Sigmoid colon (tissue), 7 donors: Measurements from ENCODE around the gene EP300. TPM values are rescaled to one million over a fixed set of nuclear protein-coding genes. Genes with fewer than 3 reads are reported as not detected.

Experiments
- DNase-seq: peaks from one replicate; pipeline ENCODE4 v3.0.0-alpha.2; 2019
- H3K27ac ChIP-seq, 4 donors: fragments of 200-600 bp; sonication (generic); one replicate each; pipeline ENCODE4 v1.5.1; 2016 to 2019; ENCODE audit warnings: mild to moderate bottlenecking in 1 of 4
- H3K27me3 ChIP-seq, 3 donors: fragments of 200-600 bp; sonication (generic); one replicate each; pipeline ENCODE4 v1.5.1; 2019; ENCODE audit warnings: mild to moderate bottlenecking in 1 of 3
- H3K36me3 ChIP-seq, 4 donors: fragments of 200-600 bp; sonication (generic); one replicate each; pipeline ENCODE4 v1.5.1; 2016 to 2019
- H3K4me1 ChIP-seq, 4 donors: fragments of 200-600 bp; sonication (generic); one replicate each; pipeline ENCODE4 v1.5.1; 2017 to 2019
- H3K4me3 ChIP-seq, 4 donors: fragments of 200-600 bp; sonication (generic); one replicate each; pipeline ENCODE4 v1.5.1; 2017 to 2019; ENCODE audit warnings: mild to moderate bottlenecking in 2 of 4, moderate library complexity in 1 of 4
- H3K9me3 ChIP-seq, 4 donors: fragments of 200-600 bp in 3 of 4; sonication (generic) in 3 of 4; one replicate each; pipeline versions ENCODE4 v1.5.1 to v1.6.1; 2013 to 2019
- EP300 ChIP-seq, 4 donors: sonication (generic); formaldehyde crosslinking; IDR thresholded peaks; one replicate each; pipeline ENCODE4 v1.6.1; 2017; ENCODE audit warnings: antibody characterized with exemption in 4 of 4
- POLR2A ChIP-seq, 2 donors: fragments of 450-650 bp; IDR thresholded peaks; one replicate each; pipeline ENCODE4 v1.6.1; 2016; ENCODE audit warnings: antibody characterized with exemption in 2 of 2, mild to moderate bottlenecking in 2 of 2, moderate library complexity in 2 of 2
- POLR2AphosphoS5 ChIP-seq, 4 donors: sonication (generic); formaldehyde crosslinking; IDR thresholded peaks; one replicate each; pipeline ENCODE4 v1.6.1; 2017; ENCODE audit warnings: antibody characterized with exemption in 4 of 4
- WGBS, 2 donors: extraction: QIAGEN DNeasy Blood & Tissue Kit; methylation state at CpG; one replicate each; pipeline ENCODE4 v1.1.7; 2013; 5-methylcytosine and 5-hydroxymethylcytosine counted together
- intact Hi-C: fragments of 100-400 bp; cut with DNase I; formaldehyde crosslinking; loops from one replicate; pipeline ENCODE4 v1.15.1; 2023
- polyA plus RNA-seq, 3 donors: library from polyadenylated mRNA; stranded (reverse); fragments of 200-250 nt; gene quantifications; one replicate each; pipeline ENCODE4 v1.2.3, GENCODE V29; 2013
- total RNA-seq, 4 donors: library from RNA; depleted of rRNA; stranded (reverse); fragments of >200 nt; gene quantifications; one replicate each; pipeline ENCODE4 v1.1.0, GENCODE V29; 2016
- TF ChIP-seq, protein P1 (sequence below), 4 experiments: fragments of 450-650 bp in 3 of 4; fragments of 200-600 bp in 1 of 4; IDR thresholded peaks; one replicate each; pipeline ENCODE4 v1.5.1; 2016 to 2019; ENCODE audit warnings: antibody characterized with exemption in 4 of 4, mild to moderate bottlenecking in 3 of 4, moderate library complexity in 2 of 4
- donor health status: healthy with polysubstance abuse.
- donor health status: Bipolar disorder and iron deficiency.
- donor health status: healthy.

The EP300 gene
- total and polyA plus RNA-seq, 7 donors: 6.0 to 109 (median 59.6) TPM

DNA sequence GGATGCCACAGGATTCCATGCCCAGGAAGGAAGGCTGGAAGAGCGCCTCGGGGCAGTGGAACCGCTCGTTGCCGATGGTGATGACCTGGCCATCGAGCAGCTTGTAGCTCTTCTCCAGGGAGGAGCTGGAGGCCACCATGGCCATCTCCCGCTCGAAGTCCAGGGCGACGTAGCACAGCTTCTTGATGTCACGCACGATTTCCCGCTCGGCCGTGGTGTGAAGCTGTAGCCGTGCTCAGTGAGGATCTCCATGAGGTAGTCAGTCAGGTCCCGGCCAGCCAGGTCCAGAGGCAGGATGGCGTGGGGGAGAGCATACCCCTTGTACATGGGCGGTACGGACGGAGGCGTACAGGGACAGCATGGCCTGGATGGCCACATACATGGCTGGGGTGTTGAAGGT, 17.9 kb upstream of the EP300 start:
- H3K27me3 ChIP-seq: no peaks in the 10 kb centered on the region
- no peak overlapping the region for H3K4me3 ChIP-seq
- DNase-seq: no peak
- WGBS, 2 donors: 96 to 97% methylated on average over 22 of the region's 22 CpGs
- TF ChIP-seq EP300 (IDR thresholded peaks at IDR 0.05) (no peak), POLR2A (IDR thresholded peaks at IDR 0.05) (no peak), POLR2AphosphoS5 (IDR thresholded peaks at IDR 0.05) (no peak)
- TF ChIP-seq, protein P1, sequence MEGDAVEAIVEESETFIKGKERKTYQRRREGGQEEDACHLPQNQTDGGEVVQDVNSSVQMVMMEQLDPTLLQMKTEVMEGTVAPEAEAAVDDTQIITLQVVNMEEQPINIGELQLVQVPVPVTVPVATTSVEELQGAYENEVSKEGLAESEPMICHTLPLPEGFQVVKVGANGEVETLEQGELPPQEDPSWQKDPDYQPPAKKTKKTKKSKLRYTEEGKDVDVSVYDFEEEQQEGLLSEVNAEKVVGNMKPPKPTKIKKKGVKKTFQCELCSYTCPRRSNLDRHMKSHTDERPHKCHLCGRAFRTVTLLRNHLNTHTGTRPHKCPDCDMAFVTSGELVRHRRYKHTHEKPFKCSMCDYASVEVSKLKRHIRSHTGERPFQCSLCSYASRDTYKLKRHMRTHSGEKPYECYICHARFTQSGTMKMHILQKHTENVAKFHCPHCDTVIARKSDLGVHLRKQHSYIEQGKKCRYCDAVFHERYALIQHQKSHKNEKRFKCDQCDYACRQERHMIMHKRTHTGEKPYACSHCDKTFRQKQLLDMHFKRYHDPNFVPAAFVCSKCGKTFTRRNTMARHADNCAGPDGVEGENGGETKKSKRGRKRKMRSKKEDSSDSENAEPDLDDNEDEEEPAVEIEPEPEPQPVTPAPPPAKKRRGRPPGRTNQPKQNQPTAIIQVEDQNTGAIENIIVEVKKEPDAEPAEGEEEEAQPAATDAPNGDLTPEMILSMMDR (IDR thresholded peaks at IDR 0.05): no peak
- no peak overlapping the region for H3K27ac ChIP-seq
- intact Hi-C loops: no loop called here
- no peaks in the 10 kb centered on the region for H3K4me1 ChIP-seq
- no peaks in the 10 kb centered on the region for H3K9me3 ChIP-seq
- no peaks in the 10 kb centered on the region for H3K36me3 ChIP-seq

DNA sequence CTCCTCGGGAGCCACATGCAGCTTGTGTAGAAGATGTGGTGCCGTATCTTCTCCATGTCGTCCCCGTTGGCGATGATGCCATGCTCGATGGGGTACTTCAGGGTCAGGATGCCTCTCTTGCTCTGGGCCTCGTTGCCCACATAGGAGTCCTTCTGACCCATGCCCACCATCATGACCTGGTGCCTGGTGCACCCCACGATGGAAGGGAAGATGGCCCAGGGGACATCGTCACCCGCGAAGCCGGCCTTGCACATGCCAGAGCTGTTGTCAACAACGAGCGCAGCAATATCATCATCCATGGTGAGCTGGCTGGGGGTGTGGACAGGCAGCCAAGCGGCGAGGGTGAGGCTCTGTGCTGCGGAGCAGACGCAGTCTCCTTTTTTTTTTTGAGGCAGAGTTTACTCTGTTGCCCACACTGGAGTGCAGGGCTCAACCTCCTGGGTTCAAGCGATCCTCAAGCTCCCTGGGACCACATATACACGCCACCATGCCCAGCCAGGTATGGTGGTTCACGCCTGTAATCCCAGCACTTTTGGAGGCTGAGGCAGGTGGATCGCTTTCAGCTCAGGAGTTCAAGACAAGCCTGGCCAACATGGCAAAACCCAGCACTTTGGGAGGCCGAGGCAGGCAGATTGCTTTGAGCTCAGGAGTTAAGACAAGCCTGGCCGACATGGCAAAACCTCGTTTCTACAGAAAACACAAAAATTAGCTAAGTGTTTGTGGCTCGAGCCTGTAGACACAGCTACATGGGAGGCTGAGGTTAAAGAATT, 17.3 kb upstream of the EP300 start:
- no peak overlapping the region for H3K27ac ChIP-seq
- no peak for TF ChIP-seq POLR2A (IDR thresholded peaks at IDR 0.05)
- TF ChIP-seq, protein P1 (IDR thresholded peaks at IDR 0.05): no peak
- TF ChIP-seq POLR2AphosphoS5 (IDR thresholded peaks at IDR 0.05): no peak
- no peak for TF ChIP-seq EP300 (IDR thresholded peaks at IDR 0.05)
- no peaks in the 10 kb centered on the region for H3K36me3 ChIP-seq
- H3K4me1 ChIP-seq: no peaks in the 10 kb centered on the region
- intact Hi-C loops: no loop called here
- WGBS, 2 donors: 91 to 94% methylated on average over 26 of the region's 26 CpGs
- no peaks in the 10 kb centered on the region for H3K9me3 ChIP-seq
- no peak overlapping the region for H3K4me3 ChIP-seq
- DNase-seq: no peak
- H3K27me3 ChIP-seq: no peaks in the 10 kb centered on the region

DNA sequence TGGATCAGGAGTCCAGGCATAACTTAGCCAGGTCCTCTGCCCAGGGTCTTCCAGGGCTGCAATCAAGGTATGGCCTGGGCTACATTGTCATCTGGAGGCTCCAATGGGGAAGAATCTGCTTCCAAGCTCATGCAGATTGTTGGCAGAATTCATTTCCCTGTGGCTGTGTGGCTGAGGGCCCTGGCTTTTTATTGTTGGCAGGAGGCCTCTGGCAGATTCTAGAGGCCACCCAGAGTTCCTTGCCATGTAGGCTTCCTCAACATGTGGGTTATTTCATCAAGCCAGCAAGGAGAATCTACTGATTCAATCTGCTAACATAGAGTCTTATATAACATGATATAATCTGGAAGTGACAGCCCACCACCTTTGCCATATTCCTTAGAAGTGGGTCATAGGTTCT, 16.4 kb upstream of the EP300 start:
- H3K4me3 ChIP-seq: no peak overlapping the region

DNA sequence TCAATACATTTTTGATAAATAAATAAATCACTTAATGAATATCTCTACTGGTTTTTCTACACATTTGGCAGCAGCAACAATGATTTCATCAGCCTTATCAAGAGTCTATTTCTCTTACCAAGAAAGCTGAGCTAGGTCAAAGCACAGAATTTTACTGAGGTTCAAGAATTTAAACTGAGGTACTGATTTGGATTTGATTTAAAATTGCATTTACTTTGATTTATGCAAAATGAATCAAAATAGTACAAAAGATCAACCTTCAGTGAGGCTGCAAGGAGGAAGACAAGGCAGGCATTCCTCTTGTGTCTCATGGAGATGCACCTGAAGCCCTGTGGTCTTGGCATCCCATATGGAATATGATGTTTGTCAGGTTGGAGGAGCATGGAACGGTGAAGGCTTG, 15.5 kb upstream of the EP300 start:
- no peak overlapping the region for H3K4me3 ChIP-seq
- TF ChIP-seq, protein P1 (IDR thresholded peaks at IDR 0.05): no peak
- TF ChIP-seq POLR2AphosphoS5 (IDR thresholded peaks at IDR 0.05) (no peak), POLR2A (IDR thresholded peaks at IDR 0.05) (no peak), EP300 (IDR thresholded peaks at IDR 0.05) (no peak)
- intact Hi-C loops: no loop called here
- H3K4me1 ChIP-seq: no peaks in the 10 kb centered on the region
- no peaks in the 10 kb centered on the region for H3K27me3 ChIP-seq
- DNase-seq: no peak
- H3K27ac ChIP-seq: no peak overlapping the region
- no peaks in the 10 kb centered on the region for H3K9me3 ChIP-seq
- WGBS, 2 donors: 80 to 83% methylated on average over 1 of the region's 1 CpG
- H3K36me3 ChIP-seq: no peaks in the 10 kb centered on the region

More for the DNA sequence above, 16.4 kb upstream of the EP300 start:
- no peak for DNase-seq
- intact Hi-C loops: no loop called here
- Histone ChIP-seq H3K27me3 (no peaks in the 10 kb centered on the region), H3K36me3 (no peaks in the 10 kb centered on the region), H3K27ac (no peak overlapping the region), H3K4me1 (no peaks in the 10 kb centered on the region), H3K9me3 (no peaks in the 10 kb centered on the region)
- TF ChIP-seq EP300 (IDR thresholded peaks at IDR 0.05) (no peak), POLR2AphosphoS5 (IDR thresholded peaks at IDR 0.05) (no peak), POLR2A (IDR thresholded peaks at IDR 0.05) (no peak)
- TF ChIP-seq, protein P1 (IDR thresholded peaks at IDR 0.05): no peak

DNA sequence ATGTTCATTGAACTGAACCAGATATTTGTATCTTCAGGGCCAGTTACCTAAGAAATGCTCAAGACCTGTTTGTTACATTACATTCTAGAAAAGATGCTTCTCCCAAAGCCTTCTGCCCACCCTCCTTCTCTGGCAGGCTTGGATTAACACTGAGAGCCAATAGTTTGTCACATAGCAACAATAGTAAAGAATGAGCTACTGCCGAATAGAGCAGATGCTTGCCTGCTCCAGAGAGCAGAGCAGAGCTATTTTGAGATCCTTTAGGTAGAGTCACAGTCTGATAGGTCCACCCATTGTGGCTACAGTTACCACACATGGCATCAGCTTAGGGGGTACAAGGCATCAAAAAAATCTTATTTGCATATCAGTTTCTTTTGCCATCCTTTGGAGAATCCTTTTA, 13.5 kb upstream of the EP300 start:
- Histone ChIP-seq H3K27me3 (no peaks in the 10 kb centered on the region), H3K36me3 (no peaks in the 10 kb centered on the region), H3K27ac (no peak overlapping the region), H3K9me3 (no peaks in the 10 kb centered on the region), H3K4me1 (no peaks in the 10 kb centered on the region), H3K4me3 (no peak overlapping the region)
- intact Hi-C loops: no loop called here
- DNase-seq: no peak
- 58 to 73% methylated on average over 1 of the region's 1 CpG for WGBS, 2 donors
- TF ChIP-seq POLR2AphosphoS5 (IDR thresholded peaks at IDR 0.05) (no peak), POLR2A (IDR thresholded peaks at IDR 0.05) (no peak), EP300 (IDR thresholded peaks at IDR 0.05) (no peak)
- TF ChIP-seq, protein P1 (IDR thresholded peaks at IDR 0.05): no peak
